Fibroblast of the aortic adventitia (primary cell): ENCODE results near the gene NEDD4. TPM values are rescaled to one million over a fixed set of nuclear protein-coding genes. Genes with fewer than 3 reads are reported as not detected.

Experiments
- DNase-seq: peaks from one replicate; pipeline ENCODE4 v3.0.0-alpha.2; 2010; ENCODE audit warnings: low read depth
- H3K4me3 ChIP-seq: 2 replicates; pipeline ENCODE4 v1.5.1; 2011; ENCODE audit warnings: low read depth, mild to moderate bottlenecking, control low read depth, low read length, moderate library complexity
- total RNA-seq: library from RNA; depleted of rRNA; stranded (reverse); fragments of >200 nt; gene quantifications from 2 replicates; pipeline ENCODE4 v1.2.3, GENCODE V29; 2012; ENCODE audit warnings: low replicate concordance
- TF ChIP-seq, protein P1 (sequence below): IDR thresholded peaks from 2 replicates; pipeline ENCODE4 v1.5.1; 2011; ENCODE audit warnings: mild to moderate bottlenecking, low read length, control low read depth, inconsistent platforms; ENCODE audit not compliant: insufficient read depth

The NEDD4 gene
- total RNA-seq, 1 donor = 34.3 TPM

DNA sequence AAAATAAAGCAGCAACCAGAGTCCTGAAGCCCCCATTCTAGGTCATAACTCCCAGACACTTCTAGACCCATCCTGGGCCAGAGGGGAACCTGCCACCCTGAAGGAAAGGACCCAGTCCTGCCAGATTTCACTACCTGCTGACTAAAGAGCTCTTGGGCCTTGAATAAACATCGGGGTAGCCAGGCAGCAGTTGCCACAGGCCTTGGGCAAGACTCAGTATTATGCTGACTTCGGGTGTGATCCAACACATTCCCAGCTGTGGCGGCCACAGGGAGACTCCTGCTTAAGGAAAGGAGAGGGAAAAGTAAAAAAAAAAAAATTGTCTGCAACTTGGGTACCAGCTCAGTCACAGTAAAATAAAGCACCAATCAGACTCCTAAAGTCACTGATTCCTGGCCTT, 23.8 kb downstream of the NEDD4 start:
- no peak for DNase-seq
- TF ChIP-seq, protein P1, sequence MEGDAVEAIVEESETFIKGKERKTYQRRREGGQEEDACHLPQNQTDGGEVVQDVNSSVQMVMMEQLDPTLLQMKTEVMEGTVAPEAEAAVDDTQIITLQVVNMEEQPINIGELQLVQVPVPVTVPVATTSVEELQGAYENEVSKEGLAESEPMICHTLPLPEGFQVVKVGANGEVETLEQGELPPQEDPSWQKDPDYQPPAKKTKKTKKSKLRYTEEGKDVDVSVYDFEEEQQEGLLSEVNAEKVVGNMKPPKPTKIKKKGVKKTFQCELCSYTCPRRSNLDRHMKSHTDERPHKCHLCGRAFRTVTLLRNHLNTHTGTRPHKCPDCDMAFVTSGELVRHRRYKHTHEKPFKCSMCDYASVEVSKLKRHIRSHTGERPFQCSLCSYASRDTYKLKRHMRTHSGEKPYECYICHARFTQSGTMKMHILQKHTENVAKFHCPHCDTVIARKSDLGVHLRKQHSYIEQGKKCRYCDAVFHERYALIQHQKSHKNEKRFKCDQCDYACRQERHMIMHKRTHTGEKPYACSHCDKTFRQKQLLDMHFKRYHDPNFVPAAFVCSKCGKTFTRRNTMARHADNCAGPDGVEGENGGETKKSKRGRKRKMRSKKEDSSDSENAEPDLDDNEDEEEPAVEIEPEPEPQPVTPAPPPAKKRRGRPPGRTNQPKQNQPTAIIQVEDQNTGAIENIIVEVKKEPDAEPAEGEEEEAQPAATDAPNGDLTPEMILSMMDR = no peak
- H3K4me3 ChIP-seq = no peak overlapping the region

DNA sequence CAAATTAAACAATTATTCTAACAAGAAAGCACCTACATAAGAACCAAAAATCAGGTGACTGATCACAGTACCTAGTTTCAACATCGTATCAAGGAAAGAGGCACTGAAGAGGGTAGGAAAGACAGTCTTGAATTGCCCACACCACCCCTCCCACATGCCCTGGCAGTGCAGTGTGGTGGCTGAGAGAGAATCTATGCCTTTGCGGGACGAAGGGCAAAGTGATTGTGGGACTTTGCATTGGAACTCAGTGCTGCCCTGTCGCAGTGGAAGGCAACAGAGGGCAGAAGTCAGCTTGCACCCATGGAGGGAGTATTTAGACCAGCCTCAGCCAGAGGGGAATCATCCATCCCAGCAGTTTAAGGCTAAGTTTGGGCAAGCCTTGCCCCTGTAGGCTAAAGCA, 24.5 kb downstream of the NEDD4 start:
- TF ChIP-seq, protein P1 = no peak
- no peak for DNase-seq
- no peak overlapping the region for H3K4me3 ChIP-seq

DNA sequence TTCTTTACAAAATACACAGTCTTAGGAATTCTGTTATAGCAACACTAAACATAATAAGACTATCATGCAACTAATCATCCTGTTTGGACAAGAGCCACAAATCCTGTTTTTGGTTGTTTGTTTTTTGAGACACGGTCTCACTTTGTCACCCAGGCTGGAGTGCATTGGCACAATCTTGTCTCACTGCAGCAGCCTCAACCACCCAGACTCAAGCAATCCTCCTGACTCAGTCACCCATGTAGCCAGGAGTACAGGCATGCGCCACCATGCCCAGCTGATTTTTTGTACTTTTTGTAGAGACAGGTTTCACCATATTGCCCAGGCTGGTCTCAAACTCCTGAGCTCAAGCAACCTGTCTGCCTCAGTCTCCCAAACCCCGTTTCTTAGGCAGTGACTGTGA, 28.3 kb downstream of the NEDD4 start:
- no peak overlapping the region for H3K4me3 ChIP-seq
- TF ChIP-seq, protein P1 = no peak
- DNase-seq = no peak

DNA sequence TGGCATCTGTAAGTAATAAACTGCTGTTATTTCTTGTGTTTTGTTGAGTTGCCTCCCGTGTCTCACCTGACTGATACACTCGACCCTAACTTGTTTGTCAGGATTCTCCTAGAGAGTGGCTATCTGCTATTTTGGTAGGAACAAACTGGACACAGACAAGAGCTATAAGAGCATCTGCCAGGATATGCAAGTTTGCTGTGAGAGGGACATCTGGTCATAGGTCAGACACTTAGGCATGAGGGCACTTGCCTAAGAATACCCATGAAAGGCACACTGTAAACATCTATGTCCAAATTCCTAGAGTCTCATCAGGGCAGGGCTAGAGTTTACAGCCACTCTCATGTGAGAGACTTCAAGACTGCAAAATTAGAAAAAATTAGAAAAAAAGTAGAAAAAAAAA, 32.5 kb downstream of the NEDD4 start:
- no peak for DNase-seq
- TF ChIP-seq, protein P1 = no peak
- H3K4me3 ChIP-seq = no peak overlapping the region

DNA sequence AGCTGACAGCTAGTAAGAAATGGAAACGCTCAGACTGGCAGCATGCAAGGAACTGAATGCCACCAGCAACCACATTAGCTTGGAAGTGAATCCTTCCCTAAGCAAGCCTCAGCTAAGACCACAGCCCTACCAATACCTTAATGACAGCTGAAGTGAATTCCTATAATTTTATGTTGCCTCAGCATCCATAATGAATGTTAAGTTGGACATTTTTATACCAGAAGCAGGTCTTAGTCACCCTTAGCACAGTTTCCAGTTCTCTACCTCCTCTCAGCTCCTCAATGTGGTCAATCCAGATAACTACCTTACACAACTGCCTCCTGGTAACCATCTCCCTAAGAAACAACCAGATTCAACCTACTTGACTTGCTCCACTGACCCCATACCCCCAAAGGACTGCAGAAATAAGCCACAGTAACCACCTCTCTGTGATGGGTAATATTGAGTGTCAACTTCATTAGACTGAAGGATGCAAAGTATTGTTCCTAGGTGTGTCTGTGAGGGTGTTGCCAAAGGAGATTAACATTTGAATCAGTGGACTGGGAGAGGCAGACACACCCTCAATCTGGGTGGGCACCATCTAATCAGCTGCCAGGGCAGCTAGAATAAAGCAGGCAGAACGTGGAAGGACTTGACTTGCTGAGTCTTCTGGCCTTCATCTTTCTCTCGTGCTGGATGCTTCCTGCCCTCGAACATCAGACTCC, 33.5 kb downstream of the NEDD4 start:
- no peak for DNase-seq

DNA sequence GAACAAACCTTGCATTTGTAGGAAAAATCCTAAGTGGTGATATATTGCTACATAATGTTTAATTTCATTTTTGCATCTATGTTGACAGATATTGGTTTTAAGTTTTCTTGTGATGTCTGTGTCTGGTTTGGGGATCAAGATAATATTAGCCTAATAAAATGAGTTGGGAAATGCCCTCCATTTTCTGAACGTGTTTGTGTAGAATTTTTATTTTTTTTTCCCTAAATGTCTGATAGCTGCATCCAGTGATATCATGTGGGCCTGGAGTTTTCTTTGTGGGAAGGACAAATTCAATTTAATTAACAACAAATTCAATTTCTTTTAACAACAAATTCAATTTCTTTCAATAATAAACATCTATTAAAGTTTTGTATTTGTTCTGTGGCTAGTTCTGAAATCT, 35.1 kb downstream of the NEDD4 start:
- TF ChIP-seq, protein P1 = no peak
- H3K4me3 ChIP-seq = no peak overlapping the region
- DNase-seq = no peak

More for the DNA sequence above, 33.5 kb downstream of the NEDD4 start:
- H3K4me3 ChIP-seq = no peak overlapping the region
- TF ChIP-seq, protein P1 = no peak
